HUES64 (cell line): Measurements from ENCODE around the gene ABCA3.
"Not testable (repeated sequence)": the region's sequence is repeated elsewhere in the genome, so short reads cannot be mapped to it uniquely, and the experiment has no call there.

Experiments used
- H3K27ac ChIP-seq: 2 replicates; pipeline ENCODE4 v1.7.0; 2013; ENCODE audit warnings: low read depth, low read length, inconsistent platforms
- H3K27me3 ChIP-seq: 2 replicates; pipeline ENCODE4 v1.6.1; 2013; ENCODE audit warnings: mild to moderate bottlenecking, low read length; ENCODE audit not compliant: insufficient read depth
- H3K36me3 ChIP-seq: 2 replicates; pipeline ENCODE4 v1.6.1; 2013; ENCODE audit warnings: mild to moderate bottlenecking, low read length; ENCODE audit not compliant: insufficient read depth
- H3K4me1 ChIP-seq: 2 replicates; pipeline ENCODE4 v1.6.1; 2013; ENCODE audit warnings: mild to moderate bottlenecking, low read length, moderate library complexity; ENCODE audit not compliant: insufficient read depth
- H3K4me3 ChIP-seq: 2 replicates; pipeline ENCODE4 v1.5.1; 2013; ENCODE audit warnings: mild to moderate bottlenecking, low read length, moderate library complexity
- H3K9ac ChIP-seq: 2 replicates; pipeline ENCODE4 v1.6.1; 2013; ENCODE audit warnings: mild to moderate bottlenecking, low read depth, low read length
- H3K9me3 ChIP-seq: 2 replicates; pipeline ENCODE4 v1.6.1; 2013; ENCODE audit warnings: low read depth, low read length; ENCODE audit not compliant: insufficient read depth
- WGBS: fragments of 150-250, 120-280 bp; methylation state at CpG from one replicate; pipeline ENCODE4 v1.1.7; 2013; ENCODE audit warnings: missing lambda C conversion rate; 5-methylcytosine and 5-hydroxymethylcytosine counted together

Gene ABCA3

GRCh38 chr16:2250652-2251295, 89.8 kb downstream of the ABCA3 start:
- no peaks in the 10 kb centered on the region for H3K27me3 ChIP-seq
- H3K9me3 ChIP-seq: no peaks in the 10 kb centered on the region
- H3K36me3 ChIP-seq: peaks cover 55% of the 10 kb centered on the region
- 6% methylated on average over 34 of the region's 35 CpGs for WGBS
- peaks cover 7% of the 10 kb centered on the region; the same call in 1 of the 2 replicates for H3K4me1 ChIP-seq
- peak overlapping the region; percentile 97 for H3K27ac ChIP-seq
- H3K4me3 ChIP-seq: peak overlapping the region; percentile 96
- peak overlapping the region; percentile 98 for H3K9ac ChIP-seq

GRCh38 chr16:2246301-2246885, 94.1 kb downstream of the ABCA3 start:
- Histone ChIP-seq H3K27me3 (no peaks in the 10 kb centered on the region), H3K9ac (no peak overlapping the region), H3K4me3 (no peak overlapping the region), H3K36me3 (peaks cover 57% of the 10 kb centered on the region), H3K27ac (no peak overlapping the region), H3K4me1 (no peaks in the 10 kb centered on the region), H3K9me3 (no peaks in the 10 kb centered on the region)
- 96% methylated on average over 18 of the region's 18 CpGs for WGBS

GRCh38 chr16:2244926-2245795, 95.4 kb downstream of the ABCA3 start:
- WGBS: 96% methylated on average over 30 of the region's 30 CpGs
- Histone ChIP-seq H3K4me1 (no peaks in the 10 kb centered on the region), H3K27ac (no peak overlapping the region), H3K36me3 (peaks cover 57% of the 10 kb centered on the region), H3K9ac (no peak overlapping the region), H3K9me3 (no peaks in the 10 kb centered on the region), H3K27me3 (no peaks in the 10 kb centered on the region), H3K4me3 (no peak overlapping the region)

- no peaks in the 10 kb centered on the region for H3K9me3 ChIP-seq
- peaks cover 56% of the 10 kb centered on the region for H3K36me3 ChIP-seq
- H3K4me1 ChIP-seq: no peaks in the 10 kb centered on the region
- H3K4me3 ChIP-seq: no peak overlapping the region
- no peaks in the 10 kb centered on the region for H3K27me3 ChIP-seq
- H3K27ac ChIP-seq: no peak overlapping the region
- H3K9ac ChIP-seq: no peak overlapping the region
- WGBS: 89% methylated on average over 17 of the region's 17 CpGs
Observed at GRCh38 chr16:2244301-2244700, 96.2 kb downstream of the ABCA3 start.

GRCh38 chr16:2243781-2244180, 96.7 kb downstream of the ABCA3 start:
- Histone ChIP-seq H3K4me1 (no peaks in the 10 kb centered on the region), H3K4me3 (no peak overlapping the region), H3K9me3 (no peaks in the 10 kb centered on the region), H3K27me3 (no peaks in the 10 kb centered on the region), H3K27ac (no peak overlapping the region), H3K9ac (no peak overlapping the region), H3K36me3 (peaks cover 53% of the 10 kb centered on the region)
- 96% methylated on average over 11 of the region's 11 CpGs for WGBS

GRCh38 chr16:2243031-2243528, 97.4 kb downstream of the ABCA3 start:
- Histone ChIP-seq H3K9ac (no peak overlapping the region), H3K4me1 (no peaks in the 10 kb centered on the region), H3K27ac (no peak overlapping the region), H3K27me3 (peaks cover 5% of the 10 kb centered on the region), H3K36me3 (peaks cover 48% of the 10 kb centered on the region), H3K9me3 (no peaks in the 10 kb centered on the region), H3K4me3 (no peak overlapping the region)
- 94% methylated on average over 19 of the region's 19 CpGs for WGBS

- Histone ChIP-seq H3K9me3 (no peaks in the 10 kb centered on the region), H3K36me3 (peaks cover 48% of the 10 kb centered on the region), H3K4me1 (no peaks in the 10 kb centered on the region), H3K27ac (no peak overlapping the region), H3K9ac (no peak overlapping the region), H3K27me3 (peaks cover 9% of the 10 kb centered on the region), H3K4me3 (no peak overlapping the region)
- 95% methylated on average over 11 of the region's 11 CpGs for WGBS
Observed at GRCh38 chr16:2242598-2242997, 97.9 kb downstream of the ABCA3 start.

GRCh38 chr16:2240331-2240730, 100.2 kb downstream of the ABCA3 start:
- H3K27ac ChIP-seq, H3K9me3 ChIP-seq, H3K4me1 ChIP-seq, H3K4me3 ChIP-seq, H3K9ac ChIP-seq: not testable (repeated sequence)
- H3K36me3 ChIP-seq: peaks cover 32% of the 10 kb centered on the region
- 91% methylated on average over 8 of the region's 9 CpGs for WGBS
- H3K27me3 ChIP-seq: peaks cover 29% of the 10 kb centered on the region

- peaks cover 31% of the 10 kb centered on the region for H3K36me3 ChIP-seq
- H3K9ac ChIP-seq: no peak overlapping the region
- H3K27me3 ChIP-seq: peaks cover 29% of the 10 kb centered on the region
- no peaks in the 10 kb centered on the region; the same call in 1 of the 2 replicates for H3K4me1 ChIP-seq
- H3K9me3 ChIP-seq: no peaks in the 10 kb centered on the region
- H3K4me3 ChIP-seq: no peak overlapping the region
- WGBS: 55% methylated on average over 15 of the region's 15 CpGs
- H3K27ac ChIP-seq: peak overlapping the region; percentile 51; the same call in 1 of the 2 replicates
Observed at GRCh38 chr16:2238838-2239675, 101.5 kb downstream of the ABCA3 start.

- Histone ChIP-seq H3K27ac (no peak overlapping the region; the same call in 1 of the 2 replicates), H3K9me3 (no peaks in the 10 kb centered on the region), H3K36me3 (peaks cover 30% of the 10 kb centered on the region), H3K27me3 (peaks cover 29% of the 10 kb centered on the region), H3K4me1 (no peaks in the 10 kb centered on the region; the same call in 1 of the 2 replicates), H3K4me3 (no peak overlapping the region), H3K9ac (no peak overlapping the region)
- WGBS: 54% methylated on average over 18 of the region's 18 CpGs
Observed at GRCh38 chr16:2238150-2238837, 102.2 kb downstream of the ABCA3 start.
